Tibial nerve (tissue), 4 donors: ENCODE measurements around the gene ERVV-1. TPM values are rescaled to one million over a fixed set of nuclear protein-coding genes. Genes with fewer than 3 reads are reported as not detected.

Experiments
- DNase-seq, 2 donors: peaks; one replicate each; pipeline ENCODE4 v3.0.0-alpha.2; 2019; ENCODE audit warnings: low spot score in 2 of 2
- H3K27ac ChIP-seq, 4 donors: fragments of 200-600 bp; sonication (generic) in 3 of 4; one replicate each; pipeline ENCODE4 v1.5.1; 2017 to 2019; ENCODE audit warnings: mild to moderate bottlenecking in 1 of 4
- H3K27me3 ChIP-seq, 2 donors: fragments of 200-600 bp; sonication (generic) in 1 of 2; one replicate each; pipeline versions ENCODE4 v1.5.1 to v1.6.0; 2017 to 2019
- H3K36me3 ChIP-seq, 3 donors: fragments of 200-600 bp; sonication (generic); one replicate each; pipeline ENCODE4 v1.5.1; 2018 to 2019
- H3K4me1 ChIP-seq, 4 donors: fragments of 200-600 bp; sonication (generic) in 3 of 4; one replicate each; pipeline ENCODE4 v1.5.1; 2017 to 2019
- H3K4me3 ChIP-seq, 4 donors: fragments of 200-600 bp; sonication (generic) in 3 of 4; one replicate each; pipeline ENCODE4 v1.5.1; 2017 to 2019; ENCODE audit warnings: mild to moderate bottlenecking in 1 of 4, moderate library complexity in 1 of 4
- H3K9me3 ChIP-seq, 4 donors: fragments of 200-600 bp; sonication (generic) in 3 of 4; one replicate each; pipeline ENCODE4 v1.5.1; 2017 to 2019
- EP300 ChIP-seq, 2 donors: sonication (generic); formaldehyde crosslinking; IDR thresholded peaks; one replicate each; pipeline ENCODE4 v1.6.1; 2017; ENCODE audit warnings: antibody characterized with exemption in 2 of 2, mild to moderate bottlenecking in 1 of 2
- POLR2A ChIP-seq, 2 donors: fragments of 450-650 bp; IDR thresholded peaks; one replicate each; pipeline ENCODE4 v1.6.1; 2017; ENCODE audit warnings: antibody characterized with exemption in 2 of 2, mild to moderate bottlenecking in 2 of 2, moderate library complexity in 2 of 2
- WGBS, 2 donors: methylation state at CpG; one replicate each; pipeline ENCODE4 v1.1.5; 2018; 5-methylcytosine and 5-hydroxymethylcytosine counted together
- total RNA-seq, 4 donors: library from RNA; depleted of rRNA; stranded (reverse); fragments of >200 nt; gene quantifications; one replicate each; pipeline ENCODE4 v1.1.0, GENCODE V29; 2016
- TF ChIP-seq, protein P1 (sequence below), 5 experiments: fragments of 200-600 bp in 3 of 5; fragments of 450-650 bp in 2 of 5; sonication (generic) in 3 of 5; IDR thresholded peaks; one replicate each; pipeline ENCODE4 v1.5.1; 2016 to 2019; ENCODE audit warnings: antibody characterized with exemption in 5 of 5, mild to moderate bottlenecking in 3 of 5, moderate library complexity in 2 of 5

ERVV-1 gene
- total RNA-seq, 4 donors from 2014 or later = not detected

DNA sequence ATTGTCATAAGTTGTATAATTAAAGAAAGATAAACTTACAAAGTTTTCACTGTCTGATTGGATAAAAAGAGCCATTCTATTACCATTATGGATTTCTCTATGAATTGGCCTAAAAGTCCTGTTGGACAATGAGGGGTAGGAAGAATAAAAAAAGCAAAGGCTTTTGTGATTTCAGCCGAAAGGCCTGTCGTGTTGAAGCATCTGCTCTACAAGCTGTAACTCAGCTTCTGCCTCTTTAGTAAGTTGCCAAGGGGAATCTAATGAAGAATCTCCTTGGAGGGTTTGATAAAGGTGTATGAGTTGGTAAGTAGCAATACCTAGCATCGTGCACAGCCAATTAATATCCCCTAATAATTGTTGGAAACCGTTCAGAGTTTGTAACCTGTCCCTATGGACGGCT is 25.2 kb upstream of the ERVV-1 start:
- H3K4me1 ChIP-seq = peaks cover 0 to 16% (median 7%) of the 10 kb centered on the region in 4 donors
- H3K27me3 ChIP-seq = no peaks in the 10 kb centered on the region
- peaks cover 0 to 19% (median 0%) of the 10 kb centered on the region in 4 donors for H3K9me3 ChIP-seq
- H3K27ac ChIP-seq = no peak overlapping the region
- H3K36me3 ChIP-seq = peaks cover 0 to 61% (median 0%) of the 10 kb centered on the region in 3 donors
- no peak overlapping the region for H3K4me3 ChIP-seq
- 88 to 91% methylated on average over 5 of the region's 5 CpGs for WGBS, 2 donors
- no peak for DNase-seq
- TF ChIP-seq POLR2A (IDR thresholded peaks at IDR 0.05) (no peak), EP300 (IDR thresholded peaks at IDR 0.05) (no peak)
- TF ChIP-seq, protein P1, sequence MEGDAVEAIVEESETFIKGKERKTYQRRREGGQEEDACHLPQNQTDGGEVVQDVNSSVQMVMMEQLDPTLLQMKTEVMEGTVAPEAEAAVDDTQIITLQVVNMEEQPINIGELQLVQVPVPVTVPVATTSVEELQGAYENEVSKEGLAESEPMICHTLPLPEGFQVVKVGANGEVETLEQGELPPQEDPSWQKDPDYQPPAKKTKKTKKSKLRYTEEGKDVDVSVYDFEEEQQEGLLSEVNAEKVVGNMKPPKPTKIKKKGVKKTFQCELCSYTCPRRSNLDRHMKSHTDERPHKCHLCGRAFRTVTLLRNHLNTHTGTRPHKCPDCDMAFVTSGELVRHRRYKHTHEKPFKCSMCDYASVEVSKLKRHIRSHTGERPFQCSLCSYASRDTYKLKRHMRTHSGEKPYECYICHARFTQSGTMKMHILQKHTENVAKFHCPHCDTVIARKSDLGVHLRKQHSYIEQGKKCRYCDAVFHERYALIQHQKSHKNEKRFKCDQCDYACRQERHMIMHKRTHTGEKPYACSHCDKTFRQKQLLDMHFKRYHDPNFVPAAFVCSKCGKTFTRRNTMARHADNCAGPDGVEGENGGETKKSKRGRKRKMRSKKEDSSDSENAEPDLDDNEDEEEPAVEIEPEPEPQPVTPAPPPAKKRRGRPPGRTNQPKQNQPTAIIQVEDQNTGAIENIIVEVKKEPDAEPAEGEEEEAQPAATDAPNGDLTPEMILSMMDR (IDR thresholded peaks at IDR 0.05) = no peak

DNA sequence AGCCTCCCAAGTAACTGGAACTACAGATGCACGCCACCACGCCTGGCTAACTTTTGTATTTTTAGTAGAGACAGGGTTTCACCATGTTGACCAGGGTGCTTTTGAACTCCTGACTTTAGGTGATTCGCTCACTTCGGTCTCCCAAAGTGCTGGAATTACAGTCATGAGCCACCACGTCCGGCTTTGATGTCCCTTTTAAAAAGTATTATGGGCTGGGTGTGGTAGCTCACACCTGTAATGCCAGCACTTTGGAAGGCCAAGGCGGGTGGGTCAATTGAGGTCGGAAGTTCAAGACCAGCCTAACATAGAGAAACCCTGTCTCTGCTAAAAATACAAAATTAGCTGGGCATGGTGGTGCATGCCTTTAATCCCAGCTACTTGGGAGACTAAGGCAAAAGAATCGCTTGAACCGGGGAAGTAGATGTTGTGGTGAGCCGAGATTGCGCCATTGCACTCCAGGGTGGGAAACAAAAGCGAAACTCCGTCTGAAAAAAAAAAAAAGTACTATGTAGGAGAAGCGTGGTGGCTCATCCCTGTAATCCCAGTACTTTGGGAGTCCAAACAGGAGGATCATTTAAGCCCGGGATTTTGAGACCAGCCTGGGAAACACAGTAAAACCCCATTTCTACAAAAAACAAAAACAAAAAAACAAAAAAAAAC is 22.8 kb upstream of the ERVV-1 start:
- DNase-seq = no peak
- Histone ChIP-seq H3K9me3 (no peaks in the 10 kb centered on the region), H3K27ac (peak overlapping the region in 1 of 4 donors; percentile 34), H3K36me3 (peaks cover 0 to 37% (median 0%) of the 10 kb centered on the region in 3 donors), H3K27me3 (no peaks in the 10 kb centered on the region), H3K4me1 (peaks cover 0 to 16% (median 10%) of the 10 kb centered on the region in 4 donors), H3K4me3 (no peak overlapping the region)
- WGBS, 2 donors = 83 to 84% methylated on average over 16 of the region's 16 CpGs
- TF ChIP-seq, protein P1 (IDR thresholded peaks at IDR 0.05) = no peak
- TF ChIP-seq EP300 (IDR thresholded peaks at IDR 0.05) (no peak), POLR2A (IDR thresholded peaks at IDR 0.05) (no peak)

DNA sequence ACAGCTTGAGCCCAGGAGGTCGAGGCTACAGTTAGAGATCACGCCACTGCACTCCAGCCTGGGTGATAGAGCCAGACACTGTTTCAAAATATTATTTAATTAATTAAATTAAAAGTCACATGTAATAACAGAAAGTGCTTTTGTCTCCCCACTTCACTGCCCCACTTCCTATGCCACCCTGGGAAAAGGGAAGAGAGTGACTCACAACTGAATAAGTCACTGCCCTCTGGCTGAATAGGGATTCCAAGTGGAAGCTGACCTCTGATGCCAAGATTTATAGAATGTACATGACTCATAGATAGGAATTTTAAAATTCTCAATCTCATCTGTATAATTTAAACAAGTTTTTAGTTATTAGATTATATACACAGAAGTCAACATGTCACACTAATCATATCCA is 22.2 kb upstream of the ERVV-1 start:
- Histone ChIP-seq H3K4me3 (no peak overlapping the region), H3K9me3 (no peaks in the 10 kb centered on the region), H3K27me3 (no peaks in the 10 kb centered on the region), H3K4me1 (peaks cover 0 to 16% (median 10%) of the 10 kb centered on the region in 4 donors), H3K27ac (peak overlapping the region in 1 of 4 donors; percentile 34), H3K36me3 (peaks cover 0 to 31% (median 0%) of the 10 kb centered on the region in 3 donors)
- no peak for DNase-seq
- 51 to 52% methylated on average over 2 of the region's 2 CpGs for WGBS, 2 donors
- no peak for TF ChIP-seq POLR2A (IDR thresholded peaks at IDR 0.05)
- TF ChIP-seq, protein P1 (IDR thresholded peaks at IDR 0.05) = no peak
- no peak for TF ChIP-seq EP300 (IDR thresholded peaks at IDR 0.05)

DNA sequence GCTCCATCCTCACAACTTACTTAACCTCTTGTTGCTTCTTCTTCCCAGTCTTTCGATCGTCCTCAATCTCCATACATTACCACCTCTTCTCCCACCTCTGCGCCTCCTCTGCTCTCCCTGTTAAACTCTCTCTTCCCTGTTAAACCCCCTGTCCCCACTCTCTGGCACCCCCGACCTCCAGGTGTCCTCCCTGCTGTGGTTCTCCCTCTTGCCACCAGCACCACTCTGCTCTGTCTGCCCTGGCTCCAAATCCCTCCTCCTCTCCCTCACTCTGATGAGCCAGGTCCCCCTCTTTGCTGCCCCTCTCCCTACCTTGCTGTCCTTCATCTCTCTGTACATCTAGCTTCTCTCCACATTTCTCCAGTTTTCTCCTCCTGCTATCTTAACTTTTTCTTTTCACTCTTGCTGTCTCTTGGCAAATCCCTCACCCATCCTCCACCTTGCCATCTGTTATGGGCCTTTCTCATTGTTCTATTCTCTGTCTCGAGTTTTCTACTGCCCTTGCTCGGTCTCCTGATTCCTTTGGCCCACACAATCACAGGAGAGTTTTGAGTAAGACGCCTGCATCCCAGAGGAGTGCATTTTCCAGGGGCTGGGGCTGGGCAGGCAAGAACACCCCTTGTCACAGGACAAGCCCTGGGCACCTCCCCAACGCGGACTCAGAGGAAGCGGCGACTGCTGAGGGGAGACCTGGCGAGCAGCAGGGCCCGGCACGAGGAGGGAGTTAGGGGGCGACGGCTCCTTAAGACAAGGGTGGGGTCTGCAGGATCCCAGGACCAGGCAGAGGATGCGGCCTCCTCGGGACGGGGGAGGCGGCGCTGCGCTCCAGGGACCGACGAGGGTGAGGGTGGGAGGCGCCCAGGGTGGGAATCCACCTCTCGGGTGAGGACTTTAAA is 21.4 kb upstream of the ERVV-1 start:
- H3K27ac ChIP-seq = peak overlapping the region; percentile 9 to 77 (median 51)
- DNase-seq = no peak
- H3K4me1 ChIP-seq = peaks cover 0 to 16% (median 10%) of the 10 kb centered on the region in 4 donors
- peak overlapping the region; percentile 40 to 54 (median 50) for H3K4me3 ChIP-seq
- no peaks in the 10 kb centered on the region for H3K27me3 ChIP-seq
- H3K36me3 ChIP-seq = peaks cover 0 to 22% (median 0%) of the 10 kb centered on the region in 3 donors
- TF ChIP-seq POLR2A (IDR thresholded peaks at IDR 0.05) (no peak), EP300 (IDR thresholded peaks at IDR 0.05) (no peak)
- TF ChIP-seq, protein P1 (IDR thresholded peaks at IDR 0.05) = no peak
- 16 to 17% methylated on average over 26 of the region's 26 CpGs for WGBS, 2 donors
- peaks cover 0 to 4% (median 0%) of the 10 kb centered on the region in 4 donors for H3K9me3 ChIP-seq
